IPS DF 4.7 (cell line): Measurements from ENCODE around the gene DRC7.
"Not testable (repeated sequence)": the region's sequence is repeated elsewhere in the genome, so short reads cannot be mapped to it uniquely, and the experiment has no call there.

ENCODE experiments used
- DNase-seq: peaks from one replicate; pipeline ENCODE4 v3.0.0-alpha.2; 2013; ENCODE audit warnings: low spot score; ENCODE audit errors: extremely low read depth

DRC7 gene

GRCh38 chr16:57658878-57659674 lies 35.5 kb upstream of the DRC7 start:
- no peak for DNase-seq

GRCh38 chr16:57660715-57661463 lies 33.7 kb upstream of the DRC7 start:
- no peak for DNase-seq

GRCh38 chr16:57661510-57661909 lies 33.1 kb upstream of the DRC7 start:
- DNase-seq, result no peak

- DNase-seq, result no peak
Observed at GRCh38 chr16:57661936-57662906, 32.4 kb upstream of the DRC7 start.

- no peak for DNase-seq
Observed at GRCh38 chr16:57663436-57663835, 31.2 kb upstream of the DRC7 start.

- no peak for DNase-seq
Observed at GRCh38 chr16:57663917-57664661, 30.5 kb upstream of the DRC7 start.

GRCh38 chr16:57664662-57665025 lies 30.0 kb upstream of the DRC7 start:
- DNase-seq, result no peak

- no peak for DNase-seq
Observed at GRCh38 chr16:57665541-57665940, 29.1 kb upstream of the DRC7 start.

- no peak for DNase-seq
Observed at GRCh38 chr16:57666353-57667047, 28.1 kb upstream of the DRC7 start.

- DNase-seq, result no peak
Observed at GRCh38 chr16:57667048-57667525, 27.5 kb upstream of the DRC7 start.

GRCh38 chr16:57667526-57668262 lies 26.9 kb upstream of the DRC7 start:
- DNase-seq, result no peak

- no peak for DNase-seq
Observed at GRCh38 chr16:57668263-57668571, 26.4 kb upstream of the DRC7 start, which contains the start of gene ADGRG3. Gene ADGRG3, plus strand, starts transcription at chr16:57668306. Its CDS starts 42 bp downstream, at chr16:57668348.

GRCh38 chr16:57668630-57669475 lies 25.8 kb upstream of the DRC7 start:
- no peak for DNase-seq

- DNase-seq, result no peak
Observed at GRCh38 chr16:57669476-57670162, 25.0 kb upstream of the DRC7 start.

GRCh38 chr16:57670196-57670595 lies 24.4 kb upstream of the DRC7 start:
- DNase-seq, result no peak

GRCh38 chr16:57671451-57671850 lies 23.2 kb upstream of the DRC7 start:
- DNase-seq, result not testable (repeated sequence)

- DNase-seq, result no peak
Observed at GRCh38 chr16:57672416-57672815, 22.2 kb upstream of the DRC7 start.

GRCh38 chr16:57672824-57673223 lies 21.8 kb upstream of the DRC7 start:
- no peak for DNase-seq
